ENCODE data around the gene COL13A1.

The COL13A1 gene

GRCh38 chr10:69842882-69843281, 41.2 kb downstream of the COL13A1 start:
- Histone ChIP-seq H3K27ac (no peak overlapping the region), H3K4me3 (no peak overlapping the region)
- DNase-seq (ENCODE audit: low spot score): no peak
- no peak for TF ChIP-seq CTCF (IDR thresholded peaks at IDR 0.05)

- no peak for TF ChIP-seq CTCF (IDR thresholded peaks at IDR 0.05)
- no peak overlapping the region for H3K27ac ChIP-seq
- no peak for DNase-seq (ENCODE audit: low spot score)
Observed at GRCh38 chr10:69843923-69844322, 42.2 kb downstream of the COL13A1 start.

GRCh38 chr10:69844698-69845097, 43.0 kb downstream of the COL13A1 start:
- no peak for DNase-seq (ENCODE audit: low spot score)
- no peak for TF ChIP-seq CTCF (IDR thresholded peaks at IDR 0.05)
- no peak overlapping the region for H3K27ac ChIP-seq
- no peak overlapping the region for H3K4me3 ChIP-seq

More at GRCh38 chr10:69843923-69844322, 42.2 kb downstream of the COL13A1 start:
- no peak overlapping the region for H3K4me3 ChIP-seq

- no peak overlapping the region for H3K27ac ChIP-seq
- no peak overlapping the region for H3K4me3 ChIP-seq
- DNase-seq (ENCODE audit: low spot score): no peak
- TF ChIP-seq CTCF (IDR thresholded peaks at IDR 0.05): no peak
Observed at GRCh38 chr10:69845574-69846292, 44.0 kb downstream of the COL13A1 start.

- DNase-seq (ENCODE audit: low spot score): no peak
- Histone ChIP-seq H3K4me3 (no peak overlapping the region), H3K27ac (no peak overlapping the region)
- no peak for TF ChIP-seq CTCF (IDR thresholded peaks at IDR 0.05)
Observed at GRCh38 chr10:69846293-69846921, 44.7 kb downstream of the COL13A1 start.

- no peak overlapping the region for H3K4me3 ChIP-seq
- no peak overlapping the region for H3K27ac ChIP-seq
- no peak for TF ChIP-seq CTCF (IDR thresholded peaks at IDR 0.05)
- DNase-seq (ENCODE audit: low spot score): no peak
Observed at GRCh38 chr10:69847458-69847857, 45.8 kb downstream of the COL13A1 start.

GRCh38 chr10:69847883-69848282, 46.2 kb downstream of the COL13A1 start:
- no peak for DNase-seq (ENCODE audit: low spot score)
- no peak for TF ChIP-seq CTCF (IDR thresholded peaks at IDR 0.05)
- Histone ChIP-seq H3K27ac (no peak overlapping the region), H3K4me3 (no peak overlapping the region)
